Measurements from ENCODE around the gene IFITM2.

- TF ChIP-seq POLR2A (IDR thresholded peaks at IDR 0.05) = no peak
- TF ChIP-seq, protein P1, sequence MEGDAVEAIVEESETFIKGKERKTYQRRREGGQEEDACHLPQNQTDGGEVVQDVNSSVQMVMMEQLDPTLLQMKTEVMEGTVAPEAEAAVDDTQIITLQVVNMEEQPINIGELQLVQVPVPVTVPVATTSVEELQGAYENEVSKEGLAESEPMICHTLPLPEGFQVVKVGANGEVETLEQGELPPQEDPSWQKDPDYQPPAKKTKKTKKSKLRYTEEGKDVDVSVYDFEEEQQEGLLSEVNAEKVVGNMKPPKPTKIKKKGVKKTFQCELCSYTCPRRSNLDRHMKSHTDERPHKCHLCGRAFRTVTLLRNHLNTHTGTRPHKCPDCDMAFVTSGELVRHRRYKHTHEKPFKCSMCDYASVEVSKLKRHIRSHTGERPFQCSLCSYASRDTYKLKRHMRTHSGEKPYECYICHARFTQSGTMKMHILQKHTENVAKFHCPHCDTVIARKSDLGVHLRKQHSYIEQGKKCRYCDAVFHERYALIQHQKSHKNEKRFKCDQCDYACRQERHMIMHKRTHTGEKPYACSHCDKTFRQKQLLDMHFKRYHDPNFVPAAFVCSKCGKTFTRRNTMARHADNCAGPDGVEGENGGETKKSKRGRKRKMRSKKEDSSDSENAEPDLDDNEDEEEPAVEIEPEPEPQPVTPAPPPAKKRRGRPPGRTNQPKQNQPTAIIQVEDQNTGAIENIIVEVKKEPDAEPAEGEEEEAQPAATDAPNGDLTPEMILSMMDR (IDR thresholded peaks at IDR 0.05) = no peak
Measured at GRCh38 chr11:315051-315481, 7.5 kb downstream of the IFITM2 start.
